PC-9 (cell line): ENCODE measurements around the gene NCBP2L. TPM values are rescaled to one million over a fixed set of nuclear protein-coding genes. Genes with fewer than 3 reads are reported as not detected.

Source experiments
- BruUV-seq: library from RNA; stranded (reverse); fragments of 400-500 nt; replicated peaks from 2 replicates; lab custom pipeline; 2021; lab: Mats Ljungman, UMichigan
- CTCF ChIA-PET: fragments of 300-600 bp; sonication (Branson Sonifier 250); formaldehyde crosslinking; loops from one replicate; lab custom pipeline; 2022; ENCODE audit warnings: antibody characterized with exemption; lab: Charles Lee
- POLR2A ChIA-PET: fragments of 300-600 bp; sonication (Branson Sonifier 250); formaldehyde crosslinking; loops from one replicate; lab custom pipeline; 2022; ENCODE audit warnings: antibody characterized with exemption; ENCODE audit not compliant: unreplicated experiment; lab: Charles Lee
- DNase-seq, 2 experiments: peaks; one replicate each; pipeline versions ENCODE4 v3.0.0 to v3.0.0-alpha.2; 2015 to 2022; ENCODE audit warnings: mixed read lengths in 1 of 2
- H2AFZ ChIP-seq: fragments of 200-600 bp; sonication (generic); 2 replicates; pipeline ENCODE4 v1.8.1; 2017; ENCODE audit warnings: antibody characterized with exemption
- H3F3A ChIP-seq: fragments of 200-600 bp; sonication (generic); 2 replicates; pipeline ENCODE4 v1.8.1; 2017; ENCODE audit warnings: antibody characterized with exemption, mild to moderate bottlenecking, low read depth; ENCODE audit not compliant: insufficient read depth
- H3K27ac ChIP-seq: fragments of 200-600 bp; sonication (generic); 2 replicates; pipeline ENCODE4 v1.6.1; 2016; ENCODE audit warnings: mixed run types
- H3K27me3 ChIP-seq: fragments of 200-600 bp; sonication (generic); 2 replicates; pipeline ENCODE4 v1.6.1; 2016; ENCODE audit warnings: low read depth, mixed run types; ENCODE audit not compliant: insufficient read depth
- H3K36me3 ChIP-seq: fragments of 200-600 bp; sonication (generic); 2 replicates; pipeline ENCODE4 v1.6.1; 2016; ENCODE audit warnings: low read depth, mixed run types
- H3K4me1 ChIP-seq: fragments of 200-600 bp; sonication (generic); replicated peaks from 2 replicates; pipeline ENCODE4 v1.6.1; 2016; ENCODE audit warnings: mixed run types; ENCODE audit not compliant: insufficient read depth
- H3K4me2 ChIP-seq: fragments of 200-600 bp; sonication (generic); 2 replicates; pipeline ENCODE4 v1.6.1; 2017; ENCODE audit warnings: mixed run types
- H3K4me3 ChIP-seq: fragments of 200-600 bp; sonication (generic); 2 replicates; pipeline ENCODE4 v1.6.1; 2016; ENCODE audit warnings: mixed run types
- H3K79me2 ChIP-seq: fragments of 200-600 bp; sonication (generic); 2 replicates; pipeline ENCODE4 v1.6.1; 2017; ENCODE audit warnings: low read depth, mixed run types
- H3K9me2 ChIP-seq: fragments of 200-600 bp; sonication (generic); 2 replicates; pipeline ENCODE4 v1.8.1; 2017; ENCODE audit warnings: mild to moderate bottlenecking; ENCODE audit not compliant: insufficient read depth
- H3K9me3 ChIP-seq: fragments of 200-600 bp; sonication (generic); 2 replicates; pipeline ENCODE4 v1.8.1; 2016; ENCODE audit warnings: low read depth; ENCODE audit not compliant: insufficient read depth
- H4K20me1 ChIP-seq: fragments of 200-600 bp; sonication (generic); 2 replicates; pipeline ENCODE4 v1.8.1; 2017; ENCODE audit not compliant: insufficient read depth
- EZH2 ChIP-seq: fragments of 200-600 bp; sonication (generic); IDR thresholded peaks from 2 replicates; pipeline ENCODE4 v1.8.0; 2017; ENCODE audit warnings: antibody characterized with exemption, low read depth
- intact Hi-C: fragments of 100-400 bp; cut with micrococcal nuclease; formaldehyde crosslinking; loops from one replicate; pipeline ENCODE4 v1.10.0; 2022; ENCODE audit not compliant: unreplicated experiment
- total RNA-seq: library from RNA; stranded (reverse); gene quantifications from 2 replicates; pipeline ENCODE4 v1.2.3, GENCODE V29; 2021
- TF ChIP-seq, protein P1 (sequence below): fragments of 200-600 bp; sonication (generic); conservative IDR thresholded peaks from 2 replicates; pipeline ENCODE4 v1.6.1; 2017; ENCODE audit warnings: mixed run types, antibody characterized with exemption, mild to moderate bottlenecking, moderate library complexity

Gene NCBP2L
- total RNA-seq, 1 experiment from 2014 or later, result not detected

GRCh38 chrX:107826238-107827029 is 48.9 kb downstream of the NCBP2L start:
- Histone ChIP-seq H3K27ac (no peak overlapping the region), H3K27me3 (no peaks in the 10 kb centered on the region), H4K20me1 (no peaks in the 10 kb centered on the region), H3K36me3 (no peaks in the 10 kb centered on the region), H3K4me3 (peak overlapping the region; percentile 71), H3K9me2 (no peaks in the 10 kb centered on the region), H3K9me3 (no peaks in the 10 kb centered on the region), H3K79me2 (no peaks in the 10 kb centered on the region), H3K4me2 (peak overlapping the region; percentile 94), H3F3A (peaks cover 4% of the 10 kb centered on the region; the same call in 1 of the 2 replicates), H2AFZ (peak overlapping the region; percentile 94), H3K4me1 (peaks cover 30% of the 10 kb centered on the region)
- ChIA-PET POLR2A (no interaction called here), CTCF (no interaction called here)
- TF ChIP-seq EZH2, result no peak
- TF ChIP-seq, protein P1, sequence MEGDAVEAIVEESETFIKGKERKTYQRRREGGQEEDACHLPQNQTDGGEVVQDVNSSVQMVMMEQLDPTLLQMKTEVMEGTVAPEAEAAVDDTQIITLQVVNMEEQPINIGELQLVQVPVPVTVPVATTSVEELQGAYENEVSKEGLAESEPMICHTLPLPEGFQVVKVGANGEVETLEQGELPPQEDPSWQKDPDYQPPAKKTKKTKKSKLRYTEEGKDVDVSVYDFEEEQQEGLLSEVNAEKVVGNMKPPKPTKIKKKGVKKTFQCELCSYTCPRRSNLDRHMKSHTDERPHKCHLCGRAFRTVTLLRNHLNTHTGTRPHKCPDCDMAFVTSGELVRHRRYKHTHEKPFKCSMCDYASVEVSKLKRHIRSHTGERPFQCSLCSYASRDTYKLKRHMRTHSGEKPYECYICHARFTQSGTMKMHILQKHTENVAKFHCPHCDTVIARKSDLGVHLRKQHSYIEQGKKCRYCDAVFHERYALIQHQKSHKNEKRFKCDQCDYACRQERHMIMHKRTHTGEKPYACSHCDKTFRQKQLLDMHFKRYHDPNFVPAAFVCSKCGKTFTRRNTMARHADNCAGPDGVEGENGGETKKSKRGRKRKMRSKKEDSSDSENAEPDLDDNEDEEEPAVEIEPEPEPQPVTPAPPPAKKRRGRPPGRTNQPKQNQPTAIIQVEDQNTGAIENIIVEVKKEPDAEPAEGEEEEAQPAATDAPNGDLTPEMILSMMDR, result no peak
- DNase-seq, result peak; percentile 37 to 55
- intact Hi-C loops, result no loop called here
- no TSS peak for BruUV-seq

DNA sequence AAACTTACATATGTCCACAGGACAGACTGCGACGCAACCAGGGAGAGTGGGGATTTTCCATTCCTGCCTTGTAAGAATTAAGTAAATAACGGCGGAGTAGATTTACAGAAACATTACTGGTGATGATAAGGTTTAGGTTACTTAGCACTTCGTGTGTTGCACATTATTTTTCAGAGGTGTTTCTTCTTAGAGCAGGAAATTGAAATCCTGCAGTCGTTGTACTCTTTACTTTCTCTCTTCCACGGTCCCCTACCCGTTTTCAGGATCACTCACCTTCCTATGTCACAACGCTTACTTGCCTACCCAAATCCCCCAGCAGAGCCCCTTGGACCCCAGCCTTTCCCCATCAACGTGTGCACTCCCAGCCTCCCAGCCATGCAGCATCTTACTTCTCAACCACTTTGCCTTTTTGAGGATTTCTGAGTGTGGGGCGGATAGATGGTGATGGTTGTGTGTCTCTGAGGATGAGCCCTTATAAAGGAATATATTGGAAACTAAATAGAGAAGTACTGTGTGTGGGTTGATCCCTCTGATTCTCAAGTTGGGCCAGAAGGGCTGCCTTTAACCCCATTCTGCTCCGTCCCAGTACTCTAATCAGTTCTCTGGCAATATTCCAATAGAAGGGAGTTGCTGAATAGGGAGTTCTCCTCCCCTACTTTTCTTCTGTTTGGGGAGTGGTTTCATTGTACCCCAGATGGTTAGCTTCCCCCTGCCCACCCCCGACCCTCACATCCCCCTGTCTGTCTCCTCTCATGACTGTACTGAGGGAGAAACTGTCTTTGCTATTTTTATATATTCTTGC is 49.7 kb downstream of the NCBP2L start:
- BruUV-seq, result no TSS peak
- CTCF ChIA-PET, result no interaction called here
- TF ChIP-seq, protein P1, result no peak
- TF ChIP-seq EZH2, result no peak
- peak overlapping the region; percentile 71; the same call in 1 of the 2 replicates for H3K4me3 ChIP-seq
- no peak for DNase-seq
- H3K79me2 ChIP-seq, result no peaks in the 10 kb centered on the region
- peak overlapping the region; percentile 94 for H3K4me2 ChIP-seq
- POLR2A ChIA-PET, result no interaction called here
- H3K36me3 ChIP-seq, result no peaks in the 10 kb centered on the region
- no peaks in the 10 kb centered on the region for H3K27me3 ChIP-seq
- H3K27ac ChIP-seq, result no peak overlapping the region
- intact Hi-C loops, result no loop called here
- no peaks in the 10 kb centered on the region for H3K9me2 ChIP-seq
- peak overlapping the region; percentile 94 for H2AFZ ChIP-seq
- no peaks in the 10 kb centered on the region for H3K9me3 ChIP-seq
- no peaks in the 10 kb centered on the region for H4K20me1 ChIP-seq
- H3F3A ChIP-seq, result peaks cover 4% of the 10 kb centered on the region; the same call in 1 of the 2 replicates
- H3K4me1 ChIP-seq, result peaks cover 30% of the 10 kb centered on the region

GRCh38 chrX:107827852-107828251 is 50.3 kb downstream of the NCBP2L start:
- H3F3A ChIP-seq, result peaks cover 4% of the 10 kb centered on the region; the same call in 1 of the 2 replicates
- no peak for TF ChIP-seq EZH2
- TF ChIP-seq, protein P1, result no peak
- no peak overlapping the region for H3K27ac ChIP-seq
- H3K9me2 ChIP-seq, result no peaks in the 10 kb centered on the region
- H4K20me1 ChIP-seq, result no peaks in the 10 kb centered on the region
- no peak for DNase-seq
- no peaks in the 10 kb centered on the region for H3K27me3 ChIP-seq
- BruUV-seq, result no TSS peak
- intact Hi-C loops, result no loop called here
- no peaks in the 10 kb centered on the region for H3K9me3 ChIP-seq
- no peak overlapping the region for H3K4me2 ChIP-seq
- H3K79me2 ChIP-seq, result no peaks in the 10 kb centered on the region
- H2AFZ ChIP-seq, result no peak overlapping the region
- H3K4me3 ChIP-seq, result no peak overlapping the region
- peaks cover 25% of the 10 kb centered on the region for H3K4me1 ChIP-seq
- H3K36me3 ChIP-seq, result no peaks in the 10 kb centered on the region
- ChIA-PET POLR2A (no interaction called here), CTCF (no interaction called here)
